CD4-positive, alpha-beta T cell treated with Interleukin-15 for 1 hour (primary cell): ENCODE results near the gene DNM3.
"Not testable (repeated sequence)": the region's sequence is repeated elsewhere in the genome, so short reads cannot be mapped to it uniquely, and the experiment has no call there.

ENCODE experiments used
- DNase-seq: peaks from one replicate; pipeline ENCODE4 v3.0.0-alpha.2; 2020

Gene DNM3

DNA sequence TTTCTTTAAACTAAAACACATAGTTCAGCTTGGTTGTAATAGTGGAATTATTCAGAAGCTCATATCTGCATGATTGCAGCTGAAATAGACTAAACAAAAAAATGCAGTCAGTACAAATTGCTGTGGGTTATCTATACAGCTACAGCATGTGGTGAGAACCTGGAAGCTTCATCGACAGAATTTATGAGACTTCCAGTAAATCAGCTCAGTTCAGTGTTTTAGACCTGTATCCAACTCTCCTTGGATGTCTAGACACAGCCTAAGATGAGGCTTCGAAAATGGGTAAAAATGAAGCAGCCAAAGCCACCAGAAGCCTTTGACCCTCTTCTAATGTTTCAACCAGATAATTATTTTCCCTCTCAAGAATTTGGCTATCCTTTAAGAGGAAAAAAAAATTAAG lies 452.1 kb downstream of the DNM3 start:
- DNase-seq, result no peak

DNA sequence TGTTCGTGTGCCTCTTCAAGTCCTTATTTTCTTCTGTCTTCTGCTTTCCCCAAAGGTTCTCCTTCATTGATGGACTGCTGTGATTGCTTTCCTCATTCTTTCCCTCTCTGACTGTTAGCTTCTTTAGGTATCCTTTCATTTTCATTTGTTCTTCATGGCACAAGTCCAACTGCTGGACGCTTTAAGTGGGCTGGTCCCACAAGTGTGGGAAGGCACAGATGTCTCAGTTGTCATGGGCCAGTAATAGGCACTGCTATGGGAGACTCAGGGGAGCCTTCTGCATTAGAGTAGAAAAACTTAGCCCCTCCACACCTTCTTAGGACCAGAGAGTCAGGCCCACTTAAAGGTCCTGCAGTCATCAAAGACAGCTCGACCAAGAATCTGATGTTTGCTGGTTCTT lies 456.8 kb downstream of the DNM3 start:
- no peak for DNase-seq

DNA sequence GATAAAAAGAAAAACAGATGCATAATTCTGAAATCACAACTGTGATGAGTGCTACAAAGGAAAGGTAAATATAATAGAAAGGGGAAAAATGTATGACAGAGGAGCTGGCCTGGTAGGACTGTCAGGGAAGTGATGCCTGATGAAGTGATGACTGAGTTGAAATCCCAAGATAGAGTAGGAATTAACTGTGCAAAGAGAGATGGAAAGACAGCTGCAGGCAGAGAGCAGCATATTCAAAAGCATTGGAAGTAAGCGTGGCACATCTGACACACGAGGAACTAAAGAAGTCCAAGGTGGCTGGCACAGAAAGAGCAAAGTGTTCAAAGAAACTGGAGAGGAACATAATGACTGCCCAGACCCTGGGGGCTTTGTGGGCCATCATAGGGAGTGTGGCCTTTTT lies 457.6 kb downstream of the DNM3 start:
- no peak for DNase-seq

DNA sequence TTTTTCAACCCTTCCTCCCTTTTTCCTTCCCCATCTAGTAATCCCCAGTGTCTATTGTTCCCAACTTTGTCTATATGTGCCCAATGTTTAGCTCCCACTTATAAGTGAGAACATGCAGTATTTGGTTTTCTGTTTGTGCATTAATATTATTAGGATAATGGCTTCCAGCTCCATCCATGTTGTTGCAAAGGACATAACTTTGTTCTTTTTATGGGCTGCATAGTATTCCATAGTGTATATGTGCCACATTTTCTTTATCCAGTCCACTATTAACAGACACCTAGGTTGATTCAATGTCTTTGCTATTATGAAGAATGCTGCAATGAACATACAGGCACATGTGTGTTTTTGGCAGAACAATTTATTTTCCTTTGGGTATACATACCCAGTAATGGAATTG lies 458.2 kb downstream of the DNM3 start:
- no peak for DNase-seq

DNA sequence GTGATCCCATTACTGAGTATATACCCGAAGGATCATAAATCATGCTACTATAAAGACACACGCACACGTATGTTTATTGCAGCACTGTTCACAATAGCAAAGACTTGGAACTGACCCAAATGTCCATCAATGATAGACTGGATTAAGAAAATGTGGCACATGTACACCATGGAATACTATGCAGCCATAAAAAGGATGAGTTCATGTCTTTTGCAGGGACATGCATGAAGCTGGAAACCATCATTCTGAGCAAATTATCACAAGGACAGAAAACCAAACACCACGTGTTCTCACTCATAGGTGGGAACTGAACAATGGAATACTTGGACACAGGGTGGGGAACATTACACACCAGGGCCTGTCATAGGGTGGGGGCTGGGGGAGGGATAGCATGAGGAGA lies 466.2 kb downstream of the DNM3 start:
- not testable (repeated sequence) for DNase-seq

DNA sequence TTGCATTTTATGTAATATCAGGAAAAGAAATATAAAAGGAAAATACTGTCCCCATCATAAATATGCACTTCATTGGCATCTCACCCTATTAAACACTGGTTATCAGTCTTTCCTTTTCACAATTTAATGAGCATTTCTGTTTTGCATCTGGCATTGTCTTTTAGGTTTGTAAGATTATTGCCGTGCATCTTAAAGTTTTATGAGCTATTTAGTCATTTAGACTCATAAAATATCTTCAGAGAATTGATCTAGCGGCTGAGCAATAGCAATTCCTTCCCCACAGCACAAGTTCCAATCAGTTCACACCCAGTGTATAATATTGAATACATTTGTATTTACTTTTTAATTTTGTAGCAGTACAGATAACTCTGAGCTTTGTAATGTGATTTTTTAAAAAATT lies 466.8 kb downstream of the DNM3 start:
- DNase-seq, result no peak

DNA sequence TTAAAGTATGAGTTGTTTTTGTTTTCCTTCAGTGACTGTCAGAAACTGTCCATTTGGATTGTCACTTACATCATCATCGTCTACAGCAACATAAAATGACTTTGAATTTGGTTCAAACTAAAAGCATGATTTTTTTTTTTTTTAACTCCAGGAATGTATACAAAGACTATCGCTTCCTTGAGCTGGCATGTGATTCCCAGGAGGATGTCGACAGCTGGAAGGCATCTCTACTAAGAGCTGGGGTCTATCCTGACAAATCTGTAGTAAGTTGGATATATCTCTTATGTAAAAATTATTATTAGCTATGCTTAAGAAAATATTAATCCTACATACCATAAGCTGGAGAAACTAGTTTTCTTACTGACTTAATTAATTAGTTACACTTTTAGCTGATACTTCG lies 467.3 kb downstream of the DNM3 start:
- no peak for DNase-seq

DNA sequence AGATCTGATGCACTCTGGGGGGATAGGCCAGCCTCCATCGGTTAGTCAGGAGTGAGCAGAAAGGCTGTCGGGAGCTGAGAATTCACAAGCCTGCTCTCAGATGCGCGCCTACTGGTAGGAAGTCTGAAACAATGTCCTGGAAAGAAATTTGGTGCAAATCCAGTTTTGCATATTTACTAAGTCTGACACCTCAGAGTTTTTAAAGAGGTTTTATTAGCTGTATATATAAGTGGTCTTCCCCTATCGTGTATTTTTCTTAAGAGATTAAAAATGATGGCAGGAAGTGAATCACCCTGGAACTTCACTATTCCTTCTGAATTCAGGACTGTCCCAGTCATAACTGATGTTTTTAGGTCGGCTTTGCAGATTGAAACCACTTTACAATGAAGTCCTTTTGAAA lies 479.4 kb downstream of the DNM3 start:
- DNase-seq, result no peak

DNA sequence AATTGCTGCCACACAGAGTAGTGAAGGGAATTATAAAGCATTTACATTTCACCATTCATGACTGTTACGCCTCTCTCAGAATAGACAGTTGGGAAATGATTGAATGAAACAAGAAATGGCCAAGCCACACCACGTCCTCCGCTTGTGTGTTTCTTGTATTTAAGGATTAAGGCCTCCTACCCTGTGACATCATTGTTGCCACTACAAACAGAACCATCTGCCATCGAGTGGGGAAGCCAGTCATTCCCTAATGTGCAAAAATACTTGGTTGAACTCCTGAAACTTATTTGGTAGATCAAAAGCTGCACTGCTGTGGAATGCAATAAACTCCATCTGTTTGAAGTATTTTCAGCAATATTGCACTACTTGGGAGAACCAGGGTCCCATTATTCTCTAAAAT lies 480.2 kb downstream of the DNM3 start:
- no peak for DNase-seq

DNA sequence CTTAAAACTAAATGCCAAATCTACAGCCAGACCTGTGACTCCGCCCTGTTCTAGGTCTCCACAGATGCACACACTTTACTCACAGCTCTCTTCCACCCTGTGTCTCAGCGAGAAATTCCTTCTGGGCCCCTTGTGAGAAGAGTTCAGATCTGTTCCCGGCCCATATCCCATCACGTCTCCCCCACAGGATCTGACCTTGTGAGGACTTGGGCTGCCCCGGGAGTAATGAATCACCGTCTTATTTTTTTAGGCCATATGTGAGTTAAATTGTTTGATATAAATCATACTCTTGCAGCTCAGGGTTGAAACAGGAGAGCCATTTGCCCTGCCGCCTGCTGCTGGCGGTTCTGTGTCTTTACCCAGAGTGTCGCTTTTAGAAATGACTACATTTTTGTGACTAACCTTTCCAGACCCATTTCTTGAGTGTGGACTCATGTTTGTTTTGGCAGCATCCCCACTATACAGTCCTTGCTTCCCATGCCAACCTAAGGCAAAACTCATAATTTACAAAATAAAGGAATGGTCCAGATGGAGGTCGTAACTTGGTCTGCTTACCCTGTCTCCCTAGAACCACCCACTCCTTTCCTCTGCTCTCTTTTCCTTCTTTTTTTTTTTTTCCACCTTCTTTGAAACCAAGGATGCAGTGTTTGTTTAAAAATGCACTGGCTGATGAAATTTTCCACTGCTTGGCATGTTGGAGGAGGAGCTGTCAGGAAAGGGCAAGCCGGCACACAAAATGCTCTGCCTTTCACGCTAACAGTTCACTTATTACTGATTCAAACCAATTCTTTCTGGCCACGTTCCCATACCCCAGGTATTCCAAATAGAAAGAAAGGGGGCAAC lies 481.1 kb downstream of the DNM3 start:
- DNase-seq, result no peak

DNA sequence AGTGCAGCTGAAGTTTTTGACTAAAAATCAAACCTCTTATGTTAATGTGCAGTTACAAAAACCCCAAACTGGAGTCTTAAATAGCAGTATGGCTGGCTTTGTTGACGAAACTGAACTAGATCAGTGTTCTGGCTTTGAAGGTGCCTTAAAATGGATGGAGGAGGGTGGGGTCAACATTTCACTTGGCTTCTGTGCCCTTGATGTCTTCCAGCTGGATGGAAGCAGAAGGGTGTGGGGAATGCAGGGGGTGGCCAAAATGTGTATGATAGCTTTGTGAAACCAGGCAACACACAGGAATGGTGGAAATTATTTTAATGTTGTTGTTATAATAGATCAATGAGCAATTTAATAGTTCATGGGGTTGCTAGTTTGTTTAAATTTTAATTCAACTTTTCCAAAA lies 482.4 kb downstream of the DNM3 start:
- no peak for DNase-seq

DNA sequence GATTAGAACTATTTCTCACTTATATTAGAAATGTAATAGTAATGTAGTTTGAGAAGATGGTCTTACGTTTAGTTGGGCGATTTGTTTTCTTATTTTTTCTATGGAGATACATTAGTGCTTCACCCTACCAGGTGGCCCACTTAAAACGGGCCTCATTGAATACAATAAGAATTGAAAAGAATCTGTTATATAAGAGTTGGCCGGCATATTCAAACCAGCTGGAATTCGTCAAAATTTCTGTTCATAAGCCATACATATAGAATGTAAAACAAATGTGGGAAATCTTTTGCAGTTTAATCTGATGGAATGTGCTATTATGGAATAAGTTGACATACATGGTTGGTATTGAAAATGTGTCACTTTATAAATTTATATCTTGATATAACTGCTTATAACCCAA lies 482.8 kb downstream of the DNM3 start:
- DNase-seq, result no peak

DNA sequence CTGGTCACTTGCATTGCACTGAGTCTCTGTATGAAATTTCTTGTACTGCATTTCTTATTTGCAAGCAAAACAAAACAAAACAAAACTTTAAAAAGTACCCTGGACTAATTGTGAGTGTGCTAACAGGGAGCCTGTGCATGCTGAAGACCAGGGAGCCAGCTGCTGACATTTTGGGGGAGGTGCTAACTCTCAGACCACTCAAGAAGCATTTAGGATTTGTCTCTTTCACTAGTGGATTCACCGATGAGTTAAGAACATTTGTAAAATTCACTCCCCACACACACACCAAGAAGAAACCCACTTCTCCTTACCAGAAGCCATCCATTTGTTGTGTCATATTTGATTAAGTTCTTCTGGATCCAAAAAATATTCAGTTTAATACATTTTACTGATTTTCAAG lies 483.5 kb downstream of the DNM3 start:
- DNase-seq, result no peak

DNA sequence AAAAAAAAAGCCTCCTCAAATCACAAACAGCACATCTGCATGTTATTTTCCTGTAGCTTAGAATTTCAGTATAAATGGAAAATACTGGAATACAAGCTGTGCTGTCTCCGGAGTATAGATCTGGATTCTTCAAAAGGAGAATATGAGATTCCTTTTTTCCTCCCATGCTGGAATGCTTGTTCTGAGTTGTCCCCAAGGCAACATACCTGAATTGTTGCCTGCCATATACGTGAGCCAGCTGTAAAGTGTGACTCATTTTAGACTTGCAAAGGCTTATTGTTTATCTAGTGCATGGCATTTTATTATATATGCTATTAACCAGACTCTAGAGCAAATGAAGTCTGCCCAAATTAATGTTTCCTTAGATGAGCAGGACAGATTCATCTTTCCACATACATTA lies 484.2 kb downstream of the DNM3 start:
- no peak for DNase-seq

DNA sequence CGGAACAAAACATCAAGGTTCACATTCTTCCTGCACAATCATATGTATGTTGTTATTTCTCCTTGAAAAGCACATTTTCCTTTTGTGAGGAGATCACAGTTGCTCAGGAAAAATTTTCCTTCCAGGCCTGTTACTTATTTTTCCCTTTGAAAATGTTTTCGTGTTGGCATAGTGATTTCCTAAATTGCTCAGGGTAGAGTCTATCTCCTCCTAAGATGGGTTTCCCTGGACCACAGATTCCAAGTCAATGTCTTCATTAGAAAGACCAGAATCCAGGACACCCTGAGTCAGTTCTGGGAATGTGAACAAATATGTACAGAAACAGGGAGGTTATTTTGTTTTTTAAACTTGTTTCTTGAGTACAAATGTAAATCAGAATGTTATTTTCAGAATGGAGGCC lies 484.8 kb downstream of the DNM3 start:
- DNase-seq, result no peak

DNA sequence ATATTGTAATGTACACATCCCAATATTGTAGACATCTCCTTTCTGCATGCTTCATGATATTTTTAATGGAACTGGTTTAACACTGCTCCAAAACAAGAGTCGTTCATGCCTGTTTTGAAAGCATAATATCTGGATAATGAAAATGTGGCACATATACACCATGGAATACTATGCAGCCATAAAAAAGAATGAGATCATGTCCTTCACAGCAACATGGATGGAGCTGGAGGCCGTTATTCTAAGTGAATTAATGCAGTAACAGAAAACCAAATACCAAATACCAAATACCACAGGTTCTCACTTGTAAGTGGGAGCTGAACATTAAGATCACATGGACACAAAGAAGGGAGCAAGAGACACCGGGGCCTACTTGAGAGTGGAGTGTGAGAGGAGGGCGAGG lies 487.0 kb downstream of the DNM3 start:
- DNase-seq, result no peak

DNA sequence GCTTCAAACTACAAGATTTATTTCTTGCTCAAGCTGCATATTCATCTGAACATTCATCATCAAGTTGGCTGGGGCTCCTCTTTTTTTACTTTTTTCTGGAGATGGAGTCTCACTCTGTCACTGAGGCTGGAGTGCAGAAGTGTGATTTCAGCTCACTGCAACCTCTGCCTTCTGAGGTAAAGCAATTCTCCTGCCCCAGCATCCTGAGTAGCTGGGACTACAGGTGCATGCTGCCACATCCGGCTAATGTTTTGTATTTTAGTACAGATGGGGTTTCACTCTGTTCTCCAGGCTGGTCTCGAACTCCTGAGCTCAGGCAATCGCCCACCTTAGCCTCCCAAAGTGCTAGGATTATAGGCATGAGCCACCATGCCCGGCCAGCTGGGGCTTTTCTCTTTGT lies 490.9 kb downstream of the DNM3 start:
- DNase-seq, result no peak

DNA sequence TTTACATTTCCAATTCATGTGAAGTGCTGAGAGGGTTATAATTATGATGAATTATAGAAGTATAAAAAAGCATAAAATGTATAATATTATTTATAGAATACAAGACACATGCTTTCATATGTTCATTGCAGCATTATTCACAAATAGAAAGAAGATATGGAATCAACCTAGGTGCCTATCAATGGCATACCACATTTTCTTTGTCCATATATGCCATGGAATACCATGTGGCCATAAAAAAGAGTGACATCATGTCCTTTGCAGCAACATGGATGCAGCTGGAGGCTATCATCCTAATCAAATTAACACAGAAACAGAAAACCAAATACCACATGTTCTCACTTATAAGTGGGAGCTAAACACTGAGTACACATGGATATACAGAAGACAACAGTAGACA lies 494.1 kb downstream of the DNM3 start:
- DNase-seq, result no peak

DNA sequence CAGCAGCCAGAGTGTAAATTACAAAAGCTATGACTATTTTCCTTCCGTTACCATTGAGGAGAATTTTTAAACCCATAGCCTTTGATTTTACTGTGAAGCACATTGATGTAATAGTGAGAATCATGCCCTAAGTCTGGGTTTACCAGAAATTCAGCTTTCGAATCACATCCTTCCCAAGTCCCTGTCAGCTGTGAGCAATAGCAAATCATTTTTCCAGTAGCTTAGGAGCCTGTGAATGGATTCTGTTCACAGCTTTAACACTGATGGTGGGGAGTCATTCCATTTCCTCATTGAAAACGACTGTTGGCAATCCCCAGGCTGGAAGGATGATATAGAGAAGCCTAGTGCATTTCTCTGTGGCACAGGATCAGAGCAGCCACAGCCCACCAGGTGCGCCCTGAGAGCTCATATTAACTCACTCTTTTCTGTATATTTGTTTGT lies 497.0 kb downstream of the DNM3 start:
- no peak for DNase-seq

DNA sequence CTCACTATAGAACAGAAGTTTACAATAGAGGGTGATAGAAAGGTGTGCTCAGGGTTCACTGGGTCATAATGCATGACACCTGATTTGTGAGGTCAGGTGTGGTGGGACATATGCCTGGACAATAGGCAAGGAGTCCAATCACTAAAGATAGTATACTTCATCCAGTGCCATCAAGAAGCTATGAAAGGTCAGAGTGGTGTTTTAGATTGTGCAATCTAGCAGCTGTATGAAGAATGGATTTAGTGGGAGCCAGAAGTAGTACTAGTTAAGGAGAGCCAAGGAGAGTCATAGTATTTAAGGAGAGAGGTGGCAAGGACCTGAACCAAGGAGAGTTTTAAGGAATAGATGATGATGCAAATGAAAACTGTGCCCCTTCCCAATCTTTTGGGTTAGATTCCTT lies 498.5 kb downstream of the DNM3 start:
- DNase-seq, result no peak

DNA sequence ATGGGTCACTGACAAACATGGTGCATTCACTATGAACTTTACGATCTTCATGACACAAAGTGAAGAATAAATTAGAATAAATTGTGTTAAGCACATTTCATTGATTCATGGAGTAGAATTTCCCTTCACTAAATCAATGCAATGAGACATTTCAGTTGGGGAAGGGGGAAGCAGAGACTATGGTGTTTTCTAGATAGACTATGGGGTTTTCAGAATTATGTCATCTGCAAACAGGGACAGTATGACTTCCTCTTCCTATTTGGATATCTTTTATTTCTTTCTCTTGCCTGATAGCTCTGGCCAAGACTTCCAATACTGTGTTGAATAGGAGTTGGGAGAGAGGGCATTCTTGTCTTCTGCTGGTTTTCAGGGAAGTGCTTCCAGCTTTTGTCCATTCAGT lies 499.2 kb downstream of the DNM3 start:
- DNase-seq, result no peak

DNA sequence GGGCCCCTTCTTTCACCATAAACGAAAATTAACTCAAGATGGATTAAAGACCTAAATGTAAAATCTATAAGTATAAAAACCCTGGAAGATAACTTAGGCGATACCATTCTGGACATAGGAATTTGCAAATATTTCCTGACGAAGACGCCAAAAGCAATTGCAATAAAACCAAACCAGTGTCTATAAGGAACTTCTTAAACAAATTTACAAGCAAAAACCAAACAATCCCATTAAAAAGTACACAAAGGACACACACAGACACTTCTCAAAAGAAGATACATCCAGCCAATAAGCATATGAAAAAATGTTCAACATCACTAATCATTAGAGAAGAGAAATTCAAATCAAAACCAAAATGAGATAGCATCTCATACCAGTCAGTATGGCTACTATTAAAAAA lies 500.4 kb downstream of the DNM3 start:
- DNase-seq, result no peak

DNA sequence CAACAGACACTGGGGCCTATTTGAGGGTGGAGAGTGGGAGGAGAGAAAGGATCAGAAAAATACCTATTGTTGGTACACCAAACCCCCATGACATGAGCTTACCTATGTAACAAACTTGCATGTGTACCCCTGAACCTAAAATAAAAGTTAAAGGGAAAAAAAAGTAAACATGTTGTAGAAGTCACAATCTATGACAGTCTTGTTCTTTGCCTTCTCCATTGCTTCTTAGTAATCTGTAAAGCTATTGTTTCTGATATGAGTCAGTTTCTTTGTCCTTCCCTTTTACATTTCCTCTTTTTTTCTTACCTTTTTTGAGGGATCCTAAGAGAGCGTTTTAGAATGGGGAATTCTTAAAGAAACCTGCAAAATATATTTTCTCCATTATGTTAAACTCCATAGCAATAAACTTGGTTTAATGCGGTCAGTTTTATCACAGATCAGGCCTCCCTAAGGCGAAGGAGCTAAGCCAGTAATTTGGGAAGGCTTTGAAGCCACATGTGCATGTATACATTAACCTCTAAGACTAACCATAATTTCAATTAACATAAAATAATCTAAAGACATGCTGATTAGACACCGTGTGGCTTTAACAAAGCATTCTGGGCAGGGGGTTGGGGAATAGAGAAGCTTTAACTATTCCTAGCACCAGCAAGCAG lies 501.4 kb downstream of the DNM3 start:
- DNase-seq, result no peak

DNA sequence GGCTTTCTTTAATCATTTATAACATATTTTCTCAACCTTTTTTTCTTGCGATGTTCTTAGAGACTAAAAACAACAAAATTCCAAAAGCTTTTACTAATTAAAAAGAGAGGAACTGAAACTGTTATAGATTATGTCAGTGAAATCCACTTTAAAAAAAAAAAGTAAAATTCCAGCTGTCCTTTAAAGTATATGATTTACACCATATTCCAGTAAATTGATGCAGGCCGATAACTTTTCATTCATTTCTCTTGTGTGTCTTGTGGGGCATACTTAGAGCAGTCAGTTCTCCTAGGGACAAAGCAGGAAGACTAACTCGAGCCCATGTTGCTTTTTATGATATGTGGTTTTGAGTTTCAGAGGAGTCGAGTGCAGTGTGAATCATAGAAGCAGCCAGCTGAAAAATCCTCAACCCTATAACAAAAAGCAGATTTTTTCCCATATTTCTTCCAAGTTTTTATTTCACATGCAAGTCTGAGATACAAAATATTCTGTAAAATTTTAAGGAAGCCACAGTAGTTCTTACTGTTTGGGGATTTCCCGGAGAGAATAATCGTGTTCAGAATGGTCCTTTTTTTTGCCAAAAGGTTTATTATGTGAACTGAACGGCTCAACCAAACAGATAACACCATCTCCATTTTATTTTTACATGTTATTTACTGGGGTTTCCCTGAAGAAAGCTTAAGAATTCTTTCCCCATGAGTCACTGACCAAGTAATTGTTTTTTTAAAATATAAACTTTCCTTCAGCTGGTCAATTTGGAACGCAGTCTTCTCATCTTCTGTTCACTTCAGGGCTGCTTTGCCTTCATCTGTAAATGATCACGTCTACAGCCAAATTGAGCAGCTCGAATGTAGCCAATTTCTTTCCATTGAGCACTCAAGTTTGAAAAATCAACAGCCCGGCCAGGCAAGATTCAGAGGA lies 502.2 kb downstream of the DNM3 start:
- DNase-seq, result no peak
